ENCODE measurements around the gene MACROD2.

- TF ChIP-seq CTCF (IDR thresholded peaks at IDR 0.05) (no peak), POLR2A (IDR thresholded peaks at IDR 0.05) (no peak), EP300 (IDR thresholded peaks at IDR 0.05) (no peak)
These were observed 1184.1 kb downstream of the MACROD2 start for GRCh38 chr20:15179381-15179780.

Measured in tibial nerve (tissue), 4 donors.